IPS-NIHi7 (cell line): ENCODE results near the gene SULT1A2.
A peak's percentile ranks its signal among the peaks of the same experiment; 100 is the strongest.
"Not testable (repeated sequence)": the region's sequence is repeated elsewhere in the genome, so short reads cannot be mapped to it uniquely, and the experiment has no call there.

ENCODE experiments used
- DNase-seq: peaks from one replicate; pipeline ENCODE4 v3.0.0; 2012; ENCODE audit warnings: mixed read lengths; ENCODE audit errors: extremely low spot score

Gene SULT1A2

DNA sequence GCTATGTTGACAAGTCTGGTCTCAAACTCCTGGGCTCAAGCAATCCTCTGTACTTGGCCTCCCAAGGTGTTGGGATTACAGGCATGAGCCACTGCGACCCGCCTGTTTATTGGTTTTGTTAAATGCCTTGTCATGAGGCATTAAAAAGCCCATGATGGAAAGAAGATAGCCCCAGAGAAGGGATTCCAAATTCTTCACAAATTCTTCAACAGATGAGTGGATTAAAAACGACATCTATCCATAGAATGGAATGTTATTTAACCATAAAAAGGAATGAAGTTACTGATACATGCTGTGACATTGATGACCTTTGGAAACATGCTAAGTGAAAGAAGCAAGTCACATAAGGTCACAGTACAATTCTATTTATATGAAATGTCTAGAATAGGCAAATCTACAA lies 38.4 kb downstream of the SULT1A2 start:
- DNase-seq, result no peak

- DNase-seq, result no peak
Observed at GRCh38 chr16:28556914-28557320, 39.9 kb downstream of the SULT1A2 start.

- DNase-seq, result no peak
Observed at GRCh38 chr16:28555561-28555960, 41.3 kb downstream of the SULT1A2 start.

- DNase-seq, result no peak
Observed at GRCh38 chr16:28554634-28555423, 42.0 kb downstream of the SULT1A2 start.

- DNase-seq, result peak; percentile 99
Observed at GRCh38 chr16:28553776-28554633, 42.8 kb downstream of the SULT1A2 start, which contains the start of gene SGF29. TSS of gene SGF29 (plus strand) at chr16:28553920. CDS start at chr16:28581070, 27,150 bp downstream.

DNA sequence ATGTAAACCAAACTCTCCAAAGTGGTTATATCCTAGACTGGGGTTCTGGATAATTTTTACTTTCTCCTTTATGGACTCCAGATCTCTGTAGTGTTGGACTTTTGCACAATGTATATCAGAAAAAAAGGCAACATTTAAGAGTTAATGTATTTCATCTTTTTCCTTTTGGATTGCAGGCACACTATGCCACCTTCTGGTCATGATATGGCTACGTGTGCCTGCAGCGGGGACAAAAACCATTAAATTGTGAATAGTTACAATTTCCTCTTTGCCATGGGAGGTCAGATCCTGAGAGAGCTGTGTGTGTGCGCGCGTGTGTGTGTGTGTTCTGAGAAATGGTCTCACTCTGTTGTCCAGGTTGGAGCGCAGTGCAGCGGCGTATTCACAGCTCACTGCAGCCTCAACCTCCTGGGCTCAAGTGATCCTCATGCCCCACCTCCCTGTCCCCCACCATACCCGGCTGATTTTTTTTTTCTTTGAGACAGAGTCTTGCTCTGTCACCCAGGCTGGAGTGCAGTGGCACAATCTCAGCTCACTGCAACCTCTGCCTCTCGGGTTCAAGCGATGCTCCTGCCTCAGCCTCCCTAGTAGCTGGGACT lies 47.5 kb downstream of the SULT1A2 start:
- DNase-seq, result no peak

- no peak for DNase-seq
Observed at GRCh38 chr16:28548306-28548802, 48.5 kb downstream of the SULT1A2 start.

DNA sequence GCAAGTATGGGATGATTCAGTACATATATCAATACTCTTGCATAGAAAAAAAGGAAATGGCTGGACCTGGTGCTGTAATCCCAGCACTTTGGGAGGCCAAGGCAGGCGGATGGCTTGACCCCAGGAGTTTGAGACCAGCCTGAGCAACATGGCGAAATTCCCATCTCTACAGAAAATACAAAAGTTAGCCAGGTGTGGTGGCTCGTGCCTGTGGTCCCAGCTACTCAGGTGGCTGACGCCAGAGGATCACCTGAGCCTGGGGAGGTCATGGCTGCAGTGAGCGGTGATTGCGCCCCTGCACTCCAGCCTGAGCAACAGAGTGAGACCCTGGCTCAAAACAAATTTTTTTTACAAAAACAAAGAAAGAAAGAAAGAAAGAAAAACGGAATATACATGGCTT lies 50.2 kb downstream of the SULT1A2 start:
- no peak for DNase-seq

- not testable (repeated sequence) for DNase-seq
Observed at GRCh38 chr16:28545964-28546363, 50.9 kb downstream of the SULT1A2 start.

- no peak for DNase-seq
Observed at GRCh38 chr16:28544998-28545397, 51.9 kb downstream of the SULT1A2 start.

DNA sequence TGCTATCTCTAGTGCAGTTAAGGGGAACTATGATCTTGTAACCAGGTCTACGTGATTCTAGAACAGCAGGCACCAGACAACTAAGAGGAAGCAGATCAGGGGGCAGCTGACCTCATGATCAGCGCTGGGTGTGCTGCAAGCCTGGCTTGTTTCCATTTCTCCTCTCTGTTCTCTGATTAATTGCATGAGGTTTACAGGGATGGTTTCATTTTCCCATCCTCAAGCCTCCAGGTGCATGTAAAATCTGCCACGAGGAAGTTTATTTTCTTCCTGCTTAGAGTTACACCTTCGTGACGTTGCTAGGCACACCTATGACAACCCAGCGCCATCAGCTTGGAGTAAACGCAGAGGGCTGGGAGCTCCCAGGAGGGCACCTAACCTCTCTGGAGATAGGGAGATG lies 53.8 kb downstream of the SULT1A2 start:
- no peak for DNase-seq

DNA sequence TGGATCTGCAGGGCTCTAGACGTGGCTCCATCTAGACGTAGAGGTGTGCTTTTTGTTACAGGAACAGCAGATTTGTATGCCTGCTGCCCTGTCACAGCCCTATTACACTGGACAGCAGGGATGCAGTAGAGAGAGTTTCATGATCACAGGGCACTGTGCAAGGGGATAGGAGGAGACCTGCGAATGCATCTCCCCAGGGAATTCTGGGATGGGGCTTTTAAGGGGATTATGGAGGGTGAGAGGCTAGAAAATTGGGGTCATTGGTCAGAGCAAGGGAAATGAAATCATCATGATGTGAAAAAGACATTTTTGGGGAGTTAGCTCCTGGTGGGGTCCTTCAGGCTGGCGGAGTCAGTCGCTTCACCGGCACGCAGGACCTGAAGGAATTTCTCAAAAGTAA lies 54.2 kb downstream of the SULT1A2 start:
- DNase-seq, result no peak
